SK-N-SH (cell line): Measurements from ENCODE around the gene CLASP1. TPM values are rescaled to one million over a fixed set of nuclear protein-coding genes. Genes with fewer than 3 reads are reported as not detected.
"Not testable (repeated sequence)": the region's sequence is repeated elsewhere in the genome, so short reads cannot be mapped to it uniquely, and the experiment has no call there.

Source experiments
- CTCF ChIA-PET: fragments of 300-600, 350-600 bp; formaldehyde crosslinking; extraction: SDS; loops from one replicate; lab custom pipeline; 2021; lab: Yijun Ruan, JAX
- POLR2A ChIA-PET: fragments of 350-600 bp; sonication (Branson Sonifier 250); formaldehyde crosslinking; extraction: SDS; loops from one replicate; lab custom pipeline; 2020; ENCODE audit warnings: antibody characterized with exemption, inconsistent platforms; lab: Yijun Ruan, JAX
- DNase-seq: peaks from one replicate; pipeline ENCODE4 v3.0.0; 2012
- H2AFZ ChIP-seq: fragments of 200-600 bp; sonication (generic); 2 replicates; pipeline ENCODE4 v1.8.1; 2016; ENCODE audit warnings: antibody characterized with exemption, mild to moderate bottlenecking, low read depth
- H3F3A ChIP-seq: fragments of 200-600 bp; sonication (generic); replicated peaks from 2 replicates; pipeline ENCODE3; 2016; ENCODE audit warnings: antibody characterized with exemption, mild to moderate bottlenecking; ENCODE audit not compliant: insufficient read depth
- H3K27ac ChIP-seq, 2 experiments: fragments of 200-500 bp in 1 of 2; fragments of 200-600 bp in 1 of 2; sonication (Bioruptor generic) in 1 of 2; sonication (generic), shearing (Covaris generic) in 1 of 2; 2 replicates each; pipeline versions ENCODE4 v1.5.1 to v1.6.1; 2014 to 2016; ENCODE audit warnings: low read depth in 2 of 2, inconsistent platforms in 1 of 2, low read length in 1 of 2, mild to moderate bottlenecking in 1 of 2, mixed read lengths in 1 of 2
- H3K27me3 ChIP-seq: fragments of 200-600 bp; sonication (generic), shearing (Covaris generic); 2 replicates; pipeline ENCODE4 v1.6.1; 2016; ENCODE audit warnings: mixed run types; ENCODE audit not compliant: insufficient read depth
- H3K36me3 ChIP-seq, 2 experiments: fragments of 200-500 bp in 1 of 2; fragments of 200-600 bp in 1 of 2; sonication (Bioruptor generic) in 1 of 2; sonication (generic) in 1 of 2; replicated peaks in 1 of 2; 2 replicates each; pipeline versions ENCODE3 to v1.5.1; 2014 to 2016; ENCODE audit warnings: low read length in 1 of 2, mild to moderate bottlenecking in 1 of 2; ENCODE audit not compliant: insufficient read depth in 2 of 2, control insufficient read depth in 1 of 2
- H3K4me1 ChIP-seq, 2 experiments: fragments of 200-500 bp in 1 of 2; fragments of 200-600 bp in 1 of 2; sonication (Bioruptor generic) in 1 of 2; sonication (generic), shearing (Covaris generic) in 1 of 2; 2 replicates each; pipeline versions ENCODE4 v1.5.1 to v1.6.1; 2014 to 2016; ENCODE audit warnings: low read depth in 1 of 2, low read length in 1 of 2, mixed run types in 1 of 2; ENCODE audit not compliant: insufficient read depth in 2 of 2, control insufficient read depth in 1 of 2
- H3K4me2 ChIP-seq: fragments of 200-600 bp; sonication (generic), shearing (Covaris generic); 2 replicates; pipeline ENCODE4 v1.6.1; 2017; ENCODE audit warnings: mixed run types
- H3K4me3 ChIP-seq, 2 experiments: fragments of 200-500 bp in 1 of 2; fragments of 200-600 bp in 1 of 2; sonication (Bioruptor generic) in 1 of 2; sonication (generic), shearing (Covaris generic) in 1 of 2; 2 replicates each; pipeline versions ENCODE4 v1.5.1 to v1.8.1; 2014 to 2016; ENCODE audit warnings: low read depth in 2 of 2, inconsistent platforms in 1 of 2, low read length in 1 of 2, mild to moderate bottlenecking in 1 of 2, mixed read lengths in 1 of 2, moderate library complexity in 1 of 2
- H3K79me2 ChIP-seq: fragments of 200-600 bp; sonication (generic); 2 replicates; pipeline ENCODE4 v1.8.1; 2017; ENCODE audit warnings: mild to moderate bottlenecking; ENCODE audit not compliant: insufficient read depth
- H3K9ac ChIP-seq: fragments of 200-600 bp; sonication (generic); 2 replicates; pipeline ENCODE4 v1.6.1; 2017; ENCODE audit warnings: mixed run types
- H3K9me2 ChIP-seq: fragments of 200-600 bp; sonication (generic); 2 replicates; pipeline ENCODE4 v1.6.1; 2017; ENCODE audit warnings: mixed run types
- H3K9me3 ChIP-seq: fragments of 200-600 bp; sonication (generic); 2 replicates; pipeline ENCODE4 v1.6.1; 2017; ENCODE audit warnings: mixed run types, mild to moderate bottlenecking, moderate library complexity
- H4K20me1 ChIP-seq: fragments of 200-600 bp; sonication (generic); 2 replicates; pipeline ENCODE4 v1.6.1; 2017; ENCODE audit warnings: mild to moderate bottlenecking, mixed run types; ENCODE audit not compliant: insufficient read depth
- CTCF ChIP-seq: fragments of 200-600 bp; sonication (generic); IDR thresholded peaks from 2 replicates; pipeline ENCODE4 v1.6.1; 2017; ENCODE audit warnings: antibody characterized with exemption, mild to moderate bottlenecking, moderate library complexity
- EP300 ChIP-seq, 2 experiments: IDR thresholded peaks; 2 replicates each; pipeline versions ENCODE4 v1.4.0 to v1.6.1; 2012; ENCODE audit warnings: borderline replicate concordance in 1 of 2, low read depth in 1 of 2, low read length in 1 of 2
- FOXM1 ChIP-seq: IDR thresholded peaks from 2 replicates; pipeline ENCODE4 v1.4.0; 2012; ENCODE audit warnings: low read depth, mild to moderate bottlenecking
- GATA2 ChIP-seq: sonication (generic); formaldehyde crosslinking; IDR thresholded peaks from 2 replicates; pipeline ENCODE4 v1.5.0; 2020; ENCODE audit warnings: mild to moderate bottlenecking, missing genetic modification reagents
- IRF3 ChIP-seq: fragments of 150-350 bp; IDR thresholded peaks from 2 replicates; pipeline ENCODE4 v1.6.1; 2016; ENCODE audit warnings: mild to moderate bottlenecking, low read depth, low read length
- POLR2AphosphoS5 ChIP-seq: IDR thresholded peaks from 2 replicates; pipeline ENCODE4 v1.6.1; 2012; ENCODE audit warnings: low read depth, low read length
- RFX5 ChIP-seq: IDR thresholded peaks from 2 replicates; pipeline ENCODE4 v1.6.1; 2012; ENCODE audit warnings: mild to moderate bottlenecking, improper control_type of control experiment, low read length
- TEAD4 ChIP-seq: IDR thresholded peaks from 2 replicates; pipeline ENCODE4 v1.4.0; 2012; ENCODE audit warnings: mild to moderate bottlenecking, borderline replicate concordance; ENCODE audit not compliant: insufficient read depth
- USF1 ChIP-seq: IDR thresholded peaks from 2 replicates; pipeline ENCODE4 v1.4.0; 2012; ENCODE audit warnings: low read depth, borderline replicate concordance
- WGBS: methylation state at CpG from one replicate; pipeline ENCODE4 v1.1.6; 2017; ENCODE audit warnings: low lambda C conversion rate; 5-methylcytosine and 5-hydroxymethylcytosine counted together
- polyA plus RNA-seq, 3 experiments: library from polyadenylated mRNA; depleted of rRNA; stranded (reverse); fragments of >200 nt; gene quantifications; 2 replicates each; pipeline ENCODE4 v1.2.3, GENCODE V29; 2012

The CLASP1 gene
- polyA plus RNA-seq, 1 of the 3 experiments (the other 2 are of a cell fraction): 4.9 TPM

- no peak for TF ChIP-seq IRF3
- TF ChIP-seq USF1: no peak
- no peak for TF ChIP-seq POLR2AphosphoS5
Measured at GRCh38 chr2:121555008-121555407, 94.3 kb downstream of the CLASP1 start (continued).

- H3K79me2 ChIP-seq: peaks cover 83% of the 10 kb centered on the region
- H3K9me3 ChIP-seq, H3K9ac ChIP-seq, H3K9me2 ChIP-seq, H3K27ac ChIP-seq, H3F3A ChIP-seq, H3K27me3 ChIP-seq, H2AFZ ChIP-seq, DNase-seq, H4K20me1 ChIP-seq, H3K36me3 ChIP-seq, H3K4me3 ChIP-seq, H3K4me1 ChIP-seq, H3K4me2 ChIP-seq, POLR2A ChIA-PET: not testable (repeated sequence)
- 89% methylated on average over 2 of the region's 2 CpGs for WGBS
- CTCF ChIA-PET: interaction anchor here (0.8 to 1.0 kb wide), 2 partner anchors 9 to 13 kb away, joined by 3 read pairs; no protein-coding TSS in a partner anchor
Measured at GRCh38 chr2:121552477-121553180, 96.6 kb downstream of the CLASP1 start.

- no peaks in the 10 kb centered on the region for H3K9me2 ChIP-seq
- TF ChIP-seq EP300 (IDR thresholded peaks at IDR 0.05; ENCODE audit: borderline replicate concordance in 1 of 2, low read depth in 1 of 2, low read length in 1 of 2) (no peak), TEAD4 (no peak), POLR2AphosphoS5 (no peak), RFX5 (no peak), IRF3 (no peak), CTCF (no peak), FOXM1 (no peak), GATA2 (CRISPR knock-in tag) (no peak)
- TF ChIP-seq, all 33 proteins: peak for 0
- WGBS: 98% methylated on average over 2 of the region's 2 CpGs
- Histone ChIP-seq H4K20me1 (no peaks in the 10 kb centered on the region), H3K27ac (no peak overlapping the region), H3K4me3 (no peak overlapping the region), H3K4me2 (no peak overlapping the region), H3K79me2 (peaks cover 73% of the 10 kb centered on the region), H3K27me3 (no peaks in the 10 kb centered on the region), H3K9me3 (0 out of 2 replicates have a peak, but pooled peaks cover 4% of the 10 kb centered on the region), H3K4me1 (no peaks in the 10 kb centered on the region), H2AFZ (no peak overlapping the region), H3K36me3 (no peaks in the 10 kb centered on the region), H3F3A (peaks cover 3% of the 10 kb centered on the region), H3K9ac (no peak overlapping the region)
- ChIA-PET CTCF (interaction anchor here (1.2 to 1.9 kb wide), 3 partner anchors 9 to 53 kb away, joined by 3 to 7 read pairs (median 3); partner anchors contain the start of gene RNU4ATAC), POLR2A (no interaction called here)
- DNase-seq: no peak
Measured at GRCh38 chr2:121550669-121551068, 98.6 kb downstream of the CLASP1 start.
